Mesenchymal stem cell (in vitro differentiated cells and primary cell): ENCODE results near the gene RNF157.
A peak's percentile ranks its signal among the peaks of the same experiment; 100 is the strongest.

Source experiments
- DNase-seq: peaks from one replicate; pipeline ENCODE4 v3.0.0-alpha.2; 2013
- H2AFZ ChIP-seq: one replicate; pipeline ENCODE4 v1.6.1; 2013; ENCODE audit warnings: low read depth, mild to moderate bottlenecking, control low read depth, inconsistent platforms, low read length, moderate library complexity
- H2AK5ac ChIP-seq: 2 replicates; pipeline ENCODE4 v1.6.1; 2013; ENCODE audit warnings: low read length, moderate library complexity, mild to moderate bottlenecking, inconsistent platforms; ENCODE audit not compliant: severe bottlenecking
- H2BK120ac ChIP-seq: one replicate; pipeline ENCODE4 v1.6.1; 2013; ENCODE audit warnings: low read depth, mild to moderate bottlenecking, inconsistent platforms, low read length, moderate library complexity
- H2BK12ac ChIP-seq, 2 experiments: one replicate each; pipeline ENCODE4 v1.6.1; 2013; ENCODE audit warnings: inconsistent platforms in 2 of 2, low read length in 2 of 2, mild to moderate bottlenecking in 2 of 2, moderate library complexity in 2 of 2, control low read depth in 1 of 2
- H2BK15ac ChIP-seq: one replicate; pipeline ENCODE4 v1.6.1; 2013; ENCODE audit warnings: mild to moderate bottlenecking, low read depth, inconsistent platforms; ENCODE audit not compliant: poor library complexity, severe bottlenecking
- H2BK5ac ChIP-seq: 2 replicates; pipeline ENCODE4 v1.6.1; 2013; ENCODE audit warnings: low read depth, mild to moderate bottlenecking, low read length, control low read depth, inconsistent platforms; ENCODE audit not compliant: poor library complexity, severe bottlenecking
- H3K14ac ChIP-seq, 2 experiments: one replicate each; pipeline ENCODE4 v1.6.1; 2013; ENCODE audit warnings: inconsistent platforms in 2 of 2, low read length in 2 of 2, control low read depth in 1 of 2, mild to moderate bottlenecking in 1 of 2, moderate library complexity in 1 of 2
- H3K18ac ChIP-seq, 2 experiments: one replicate each; pipeline ENCODE4 v1.6.1; 2013; ENCODE audit warnings: inconsistent platforms in 2 of 2, low read length in 2 of 2, control low read depth in 1 of 2, low read depth in 1 of 2, mild to moderate bottlenecking in 1 of 2
- H3K23ac ChIP-seq, 2 experiments: one replicate each; pipeline ENCODE4 v1.6.1; 2013; ENCODE audit warnings: inconsistent platforms in 2 of 2, low read length in 2 of 2, mild to moderate bottlenecking in 2 of 2, moderate library complexity in 2 of 2, control low read depth in 1 of 2
- H3K27ac ChIP-seq: 2 replicates; pipeline ENCODE4 v1.5.1; 2013; ENCODE audit warnings: mild to moderate bottlenecking, moderate library complexity, low read length, control low read depth, inconsistent platforms; ENCODE audit not compliant: poor library complexity, severe bottlenecking
- H3K27me3 ChIP-seq, 2 experiments: 2 replicates each; pipeline versions ENCODE4 v1.6.1 to v1.7.0; 2013; ENCODE audit warnings: low read length in 2 of 2, mild to moderate bottlenecking in 2 of 2, moderate library complexity in 2 of 2, control low read depth in 1 of 2, inconsistent platforms in 1 of 2; ENCODE audit not compliant: control insufficient read depth in 1 of 2, insufficient read depth in 1 of 2
- H3K36me3 ChIP-seq, 2 experiments: 2 replicates each; pipeline versions ENCODE4 v1.6.1 to v1.7.0; 2013; ENCODE audit warnings: low read length in 2 of 2, control low read depth in 1 of 2, inconsistent platforms in 1 of 2, low read depth in 1 of 2, mild to moderate bottlenecking in 1 of 2; ENCODE audit not compliant: insufficient read depth in 2 of 2, control insufficient read depth in 1 of 2
- H3K4ac ChIP-seq, 2 experiments: one replicate each; pipeline ENCODE4 v1.6.1; 2013; ENCODE audit warnings: inconsistent platforms in 2 of 2, low read length in 2 of 2, mild to moderate bottlenecking in 2 of 2, moderate library complexity in 2 of 2, control low read depth in 1 of 2, low read depth in 1 of 2
- H3K4me1 ChIP-seq: 2 replicates; pipeline ENCODE4 v1.6.1; 2013; ENCODE audit warnings: low read depth, low read length, control low read depth; ENCODE audit not compliant: control insufficient read depth, insufficient read depth
- H3K4me2 ChIP-seq: 2 replicates; pipeline ENCODE4 v1.6.1; 2013; ENCODE audit warnings: low read length, mild to moderate bottlenecking, inconsistent platforms; ENCODE audit not compliant: poor library complexity, severe bottlenecking
- H3K4me3 ChIP-seq, 2 experiments: 2 replicates each; pipeline versions ENCODE4 v1.5.1 to v1.7.0; 2013; ENCODE audit warnings: low read length in 2 of 2, mild to moderate bottlenecking in 2 of 2, control low read depth in 1 of 2, low read depth in 1 of 2; ENCODE audit not compliant: insufficient read depth in 1 of 2
- H3K79me1 ChIP-seq: replicated peaks from 2 replicates; pipeline ENCODE4 v1.6.1; 2013; ENCODE audit warnings: mild to moderate bottlenecking, control low read depth, low read length, inconsistent platforms; ENCODE audit not compliant: poor library complexity, severe bottlenecking
- H3K9ac ChIP-seq: 2 replicates; pipeline ENCODE4 v1.7.0; 2013; ENCODE audit warnings: mild to moderate bottlenecking, low read length, moderate library complexity
- H3K9me3 ChIP-seq: 2 replicates; pipeline ENCODE4 v1.7.0; 2013; ENCODE audit warnings: mild to moderate bottlenecking, low read length; ENCODE audit not compliant: control insufficient read depth
- H4K8ac ChIP-seq: one replicate; pipeline ENCODE4 v1.6.1; 2013; ENCODE audit warnings: inconsistent platforms, mild to moderate bottlenecking, low read length, moderate library complexity
- H4K91ac ChIP-seq: one replicate; pipeline ENCODE4 v1.6.1; 2013; ENCODE audit warnings: mild to moderate bottlenecking, low read length, inconsistent platforms
- WGBS: methylation state at CpG from one replicate; pipeline ENCODE4 v1.1.7; 2013; ENCODE audit warnings: mixed read lengths; 5-methylcytosine and 5-hydroxymethylcytosine counted together

Gene RNF157

GRCh38 chr17:76191896-76192295, 48.4 kb downstream of the RNF157 start:
- Histone ChIP-seq H2AK5ac (no peak overlapping the region), H2AFZ (no peak overlapping the region), H3K23ac (no peak overlapping the region), H3K79me1 (peaks cover 3% of the 10 kb centered on the region), H3K9me3 (no peaks in the 10 kb centered on the region), H3K18ac (no peak overlapping the region), H2BK15ac (no peak overlapping the region), H3K27ac (no peak overlapping the region), H3K9ac (no peak overlapping the region), H3K4me3 (no peak overlapping the region), H2BK5ac (no peak overlapping the region), H3K14ac (no peak overlapping the region), H4K8ac (no peak overlapping the region), H4K91ac (no peak overlapping the region), H2BK120ac (no peak overlapping the region), H3K27me3 (peaks cover 0 to 12% of the 10 kb centered on the region in 2 experiments), H3K36me3 (no peaks in the 10 kb centered on the region), H3K4me1 (no peaks in the 10 kb centered on the region), H2BK12ac (no peak overlapping the region), H3K4me2 (no peak overlapping the region), H3K4ac (no peak overlapping the region)
- DNase-seq: no peak
- WGBS: 73% methylated on average over 5 of the region's 6 CpGs

- Histone ChIP-seq H3K4ac (peak overlapping the region in 1 of 2 experiments; percentile 41), H3K4me2 (no peak overlapping the region)
- 96% methylated on average over 4 of the region's 4 CpGs for WGBS
These were observed 50.6 kb downstream of the RNF157 start for GRCh38 chr17:76189741-76190140.

DNA sequence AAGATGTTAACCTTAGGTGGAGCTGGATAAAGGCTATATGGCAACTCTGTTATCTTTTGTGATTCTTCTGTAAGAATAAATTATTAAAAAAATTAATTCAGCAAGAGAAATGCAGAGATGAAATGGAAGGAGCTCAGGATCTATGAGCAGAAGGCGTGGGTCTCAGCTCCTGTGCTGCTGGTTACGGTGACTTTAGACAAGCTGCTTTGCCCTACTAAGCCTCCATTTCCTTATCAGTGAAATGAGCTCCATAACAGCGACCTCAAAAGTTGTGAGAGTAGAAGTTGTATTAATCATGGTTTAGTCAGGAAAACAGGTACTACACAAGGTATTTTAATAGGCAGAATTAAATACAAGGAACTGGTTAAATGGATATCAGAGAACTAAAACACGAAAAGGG, 51.0 kb downstream of the RNF157 start:
- 95% methylated on average over 3 of the region's 4 CpGs for WGBS
- no peaks in the 10 kb centered on the region for H3K9me3 ChIP-seq

More at GRCh38 chr17:76189741-76190140, 50.6 kb downstream of the RNF157 start:
- no peak overlapping the region for H2BK12ac ChIP-seq
- H3K36me3 ChIP-seq: no peaks in the 10 kb centered on the region
- H3K9me3 ChIP-seq: no peaks in the 10 kb centered on the region
- no peak overlapping the region for H4K8ac ChIP-seq
- no peak overlapping the region for H2AK5ac ChIP-seq
- H3K27me3 ChIP-seq: peaks cover 0 to 12% of the 10 kb centered on the region in 2 experiments
- H2AFZ ChIP-seq: no peak overlapping the region
- H3K23ac ChIP-seq: no peak overlapping the region
- H3K9ac ChIP-seq: no peak overlapping the region
- no peak overlapping the region for H3K4me3 ChIP-seq
- no peak overlapping the region for H2BK15ac ChIP-seq
- no peak overlapping the region for H2BK5ac ChIP-seq
- no peak overlapping the region for H3K18ac ChIP-seq
- no peak overlapping the region for H4K91ac ChIP-seq
- DNase-seq: no peak
- no peak overlapping the region for H2BK120ac ChIP-seq
- no peaks in the 10 kb centered on the region for H3K4me1 ChIP-seq
- H3K79me1 ChIP-seq: peaks cover 1% of the 10 kb centered on the region
- H3K14ac ChIP-seq: peak overlapping the region in 1 of 2 experiments; percentile 18
- no peak overlapping the region for H3K27ac ChIP-seq

DNA sequence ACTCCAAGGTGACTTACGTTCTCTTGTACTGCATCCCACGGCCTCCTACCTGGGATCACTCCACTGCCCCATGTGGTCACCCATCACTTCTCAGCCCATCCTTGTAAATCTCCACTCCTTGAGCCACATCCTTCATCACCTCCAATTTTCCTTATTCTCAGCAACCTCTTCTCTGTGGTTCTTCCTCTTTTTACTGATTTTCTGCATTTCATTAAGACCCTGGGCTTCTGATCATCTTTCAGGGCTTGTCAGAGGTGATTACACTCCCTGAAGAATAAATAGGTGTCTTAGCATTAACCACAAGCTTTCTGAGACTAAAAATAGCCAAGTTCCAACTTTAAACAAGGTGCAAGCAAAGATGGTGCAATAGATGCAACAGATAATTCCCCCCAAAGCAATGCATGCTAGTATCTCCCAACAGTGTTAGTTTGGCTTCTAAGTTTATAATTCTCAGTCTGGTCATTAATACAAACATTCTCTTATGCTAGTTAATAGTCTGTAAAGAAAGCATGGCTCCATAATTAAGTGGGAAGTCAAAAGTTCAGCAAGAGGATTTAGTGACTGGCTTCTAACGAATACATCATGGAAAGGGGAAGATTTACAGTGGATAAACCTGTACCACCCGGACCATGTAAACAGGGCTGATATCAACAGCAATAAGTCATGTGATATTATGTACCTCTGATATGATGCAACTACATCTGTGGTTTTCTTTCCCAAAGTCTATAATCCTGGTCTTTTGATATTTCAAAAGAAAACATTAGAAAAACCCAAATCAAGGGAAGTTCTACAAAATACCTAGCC, 51.9 kb downstream of the RNF157 start:
- H2AFZ ChIP-seq: no peak overlapping the region
- no peak overlapping the region for H2BK12ac ChIP-seq
- no peak overlapping the region for H3K4ac ChIP-seq
- no peak overlapping the region for H3K18ac ChIP-seq
- H3K14ac ChIP-seq: peak overlapping the region in 1 of 2 experiments; percentile 11
- peak; percentile 33 for DNase-seq
- H3K79me1 ChIP-seq: peaks cover 1% of the 10 kb centered on the region
- H3K4me2 ChIP-seq: no peak overlapping the region
- H2BK15ac ChIP-seq: no peak overlapping the region
- H4K91ac ChIP-seq: no peak overlapping the region
- no peak overlapping the region for H3K9ac ChIP-seq
- no peak overlapping the region for H3K4me3 ChIP-seq
- no peak overlapping the region for H3K23ac ChIP-seq
- H4K8ac ChIP-seq: no peak overlapping the region
- peaks cover 0 to 12% of the 10 kb centered on the region in 2 experiments for H3K27me3 ChIP-seq
- H3K4me1 ChIP-seq: no peaks in the 10 kb centered on the region
- H3K9me3 ChIP-seq: no peaks in the 10 kb centered on the region
- H3K36me3 ChIP-seq: no peaks in the 10 kb centered on the region
- 77% methylated on average over 3 of the region's 4 CpGs for WGBS
- H3K27ac ChIP-seq: no peak overlapping the region
- no peak overlapping the region for H2BK120ac ChIP-seq
- H2BK5ac ChIP-seq: no peak overlapping the region
- no peak overlapping the region for H2AK5ac ChIP-seq

More for the DNA sequence above, 51.0 kb downstream of the RNF157 start:
- H3K9ac ChIP-seq: no peak overlapping the region
- H3K4me2 ChIP-seq: no peak overlapping the region
- DNase-seq: no peak
- no peak overlapping the region for H2BK12ac ChIP-seq
- peaks cover 1% of the 10 kb centered on the region for H3K79me1 ChIP-seq
- no peak overlapping the region for H4K8ac ChIP-seq
- no peaks in the 10 kb centered on the region for H3K4me1 ChIP-seq
- H2BK120ac ChIP-seq: no peak overlapping the region
- no peak overlapping the region for H3K18ac ChIP-seq
- peaks cover 0 to 12% of the 10 kb centered on the region in 2 experiments for H3K27me3 ChIP-seq
- no peak overlapping the region for H2BK5ac ChIP-seq
- H2AK5ac ChIP-seq: no peak overlapping the region
- no peak overlapping the region for H2AFZ ChIP-seq
- H3K23ac ChIP-seq: no peak overlapping the region
- no peak overlapping the region for H3K4me3 ChIP-seq
- no peak overlapping the region for H3K27ac ChIP-seq
- no peak overlapping the region for H4K91ac ChIP-seq
- H3K14ac ChIP-seq: no peak overlapping the region
- no peak overlapping the region for H2BK15ac ChIP-seq
- no peaks in the 10 kb centered on the region for H3K36me3 ChIP-seq
- no peak overlapping the region for H3K4ac ChIP-seq
